Astrocyte (in vitro differentiated cells and primary cell): Measurements from ENCODE around the gene RGS11. TPM values are rescaled to one million over a fixed set of nuclear protein-coding genes. Genes with fewer than 3 reads are reported as not detected.

Experiments used
- DNase-seq: peaks from one replicate; pipeline ENCODE4 v3.0.0-alpha.2; 2010; ENCODE audit warnings: low read depth
- FAIRE-seq: peaks from 2 replicates; lab custom pipeline; 2011; peaks lifted over from hg19 to GRCh38; lab: Jason Lieb, UNC
- H2AFZ ChIP-seq: 2 replicates; pipeline ENCODE4 v1.6.0; 2012; ENCODE audit warnings: low read depth, low read length, inconsistent platforms
- H3K27ac ChIP-seq: 2 replicates; pipeline ENCODE4 v1.5.1; 2011; ENCODE audit warnings: low read depth, low read length, inconsistent platforms
- H3K27me3 ChIP-seq: 2 replicates; pipeline ENCODE4 v1.6.0; 2011; ENCODE audit warnings: low read length, inconsistent platforms; ENCODE audit not compliant: insufficient read depth
- H3K36me3 ChIP-seq: 2 replicates; pipeline ENCODE4 v1.5.1; 2011; ENCODE audit warnings: low read length, inconsistent platforms; ENCODE audit not compliant: insufficient read depth
- H3K4me1 ChIP-seq: 2 replicates; pipeline ENCODE4 v1.5.1; 2011; ENCODE audit warnings: low read length, inconsistent platforms; ENCODE audit not compliant: insufficient read depth
- H3K4me2 ChIP-seq: 2 replicates; pipeline ENCODE4 v1.6.0; 2012; ENCODE audit warnings: low read length, inconsistent platforms
- H3K4me3 ChIP-seq: 2 replicates; pipeline ENCODE4 v1.5.1; 2011; ENCODE audit warnings: low read depth, mild to moderate bottlenecking, low read length, inconsistent platforms; ENCODE audit not compliant: insufficient read depth
- H3K79me2 ChIP-seq: 2 replicates; pipeline ENCODE4 v1.6.0; 2012; ENCODE audit warnings: mild to moderate bottlenecking, low read length, inconsistent platforms; ENCODE audit not compliant: insufficient read depth
- H3K9ac ChIP-seq: 2 replicates; pipeline ENCODE4 v1.6.0; 2012; ENCODE audit warnings: mild to moderate bottlenecking, low read length, inconsistent platforms
- H3K9me3 ChIP-seq: 2 replicates; pipeline ENCODE4 v1.5.1; 2012; ENCODE audit warnings: low read depth, mild to moderate bottlenecking, low read length, inconsistent platforms; ENCODE audit not compliant: insufficient read depth
- H4K20me1 ChIP-seq: 2 replicates; pipeline ENCODE4 v1.6.0; 2012; ENCODE audit warnings: low read length, inconsistent platforms; ENCODE audit not compliant: insufficient read depth
- H3K27ac Mint-ChIP-seq: one replicate; pipeline ENCODE4 v1.8.0; 2021; ENCODE audit warnings: mild to moderate bottlenecking, mixed read lengths; ENCODE audit not compliant: unreplicated experiment
- H3K27me3 Mint-ChIP-seq: one replicate; pipeline ENCODE4 v1.8.0; 2021; ENCODE audit warnings: low read depth, mixed read lengths; ENCODE audit not compliant: unreplicated experiment
- H3K36me3 Mint-ChIP-seq: one replicate; pipeline ENCODE4 v1.8.0; 2021; ENCODE audit warnings: low read depth, mixed read lengths; ENCODE audit not compliant: unreplicated experiment
- H3K4me1 Mint-ChIP-seq: one replicate; pipeline ENCODE4 v1.8.0; 2021; ENCODE audit warnings: low read depth, mixed read lengths; ENCODE audit not compliant: unreplicated experiment
- H3K4me3 Mint-ChIP-seq: one replicate; pipeline ENCODE4 v1.8.0; 2021; ENCODE audit warnings: mild to moderate bottlenecking, moderate library complexity, mixed read lengths; ENCODE audit not compliant: unreplicated experiment
- H3K9me3 Mint-ChIP-seq: one replicate; pipeline ENCODE4 v1.8.0; 2021; ENCODE audit warnings: mild to moderate bottlenecking, mixed read lengths; ENCODE audit not compliant: unreplicated experiment
- EZH2 ChIP-seq: IDR thresholded peaks from 2 replicates; pipeline ENCODE4 v1.6.1; 2012; ENCODE audit warnings: mild to moderate bottlenecking, low read length, inconsistent platforms; ENCODE audit not compliant: insufficient read depth
- total RNA-seq: library from RNA; stranded (reverse); gene quantifications from 2 replicates; pipeline ENCODE4 v1.2.1, GENCODE V29; 2021
- TF ChIP-seq, protein P1 (sequence below): IDR thresholded peaks from 2 replicates; pipeline ENCODE4 v1.5.1; 2011; ENCODE audit warnings: low read depth, mild to moderate bottlenecking, inconsistent platforms, low read length, moderate library complexity; ENCODE audit not compliant: insufficient read depth

The RGS11 gene
- total RNA-seq, 1 donor from 2014 or later, result 2.7 TPM

DNA sequence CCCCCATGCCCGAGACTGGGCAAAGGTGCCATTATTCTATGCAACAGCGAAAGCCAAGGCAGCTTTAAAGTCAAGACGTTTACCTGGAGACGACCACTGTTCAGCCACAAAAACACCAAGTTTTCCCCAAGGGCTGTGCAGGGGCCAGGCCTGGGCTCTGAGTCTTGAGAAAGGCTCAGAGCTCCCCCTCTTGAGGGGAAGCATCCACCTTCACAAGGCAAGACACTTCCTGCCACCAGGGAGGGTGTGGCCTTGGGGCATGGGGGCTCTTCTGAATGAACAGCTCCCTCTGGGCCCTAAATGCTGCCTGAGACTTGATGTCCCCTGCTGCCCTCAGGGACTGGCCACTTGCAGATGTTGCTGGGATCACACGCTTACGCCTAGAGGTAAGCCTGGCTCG is 33.7 kb upstream of the RGS11 start:
- Histone ChIP-seq H4K20me1 (peaks cover 31% of the 10 kb centered on the region), H3K9ac (no peak overlapping the region), H3K9me3 (no peaks in the 10 kb centered on the region), H3K27ac (no peak overlapping the region), H3K79me2 (no peaks in the 10 kb centered on the region), H3K4me3 (no peak overlapping the region), H3K36me3 (no peaks in the 10 kb centered on the region), H3K4me1 (no peaks in the 10 kb centered on the region), H3K27me3 (no peaks in the 10 kb centered on the region), H3K4me2 (no peak overlapping the region), H2AFZ (no peak overlapping the region)
- Mint-ChIP-seq H3K4me3 (no peak overlapping the region), H3K9me3 (no peaks in the 10 kb centered on the region), H3K27me3 (no peaks in the 10 kb centered on the region), H3K36me3 (peaks cover 11% of the 10 kb centered on the region), H3K27ac (no peak overlapping the region), H3K4me1 (no peaks in the 10 kb centered on the region)
- DNase-seq (no peak), FAIRE-seq (no peak)
- TF ChIP-seq EZH2, result no peak
- TF ChIP-seq, protein P1, sequence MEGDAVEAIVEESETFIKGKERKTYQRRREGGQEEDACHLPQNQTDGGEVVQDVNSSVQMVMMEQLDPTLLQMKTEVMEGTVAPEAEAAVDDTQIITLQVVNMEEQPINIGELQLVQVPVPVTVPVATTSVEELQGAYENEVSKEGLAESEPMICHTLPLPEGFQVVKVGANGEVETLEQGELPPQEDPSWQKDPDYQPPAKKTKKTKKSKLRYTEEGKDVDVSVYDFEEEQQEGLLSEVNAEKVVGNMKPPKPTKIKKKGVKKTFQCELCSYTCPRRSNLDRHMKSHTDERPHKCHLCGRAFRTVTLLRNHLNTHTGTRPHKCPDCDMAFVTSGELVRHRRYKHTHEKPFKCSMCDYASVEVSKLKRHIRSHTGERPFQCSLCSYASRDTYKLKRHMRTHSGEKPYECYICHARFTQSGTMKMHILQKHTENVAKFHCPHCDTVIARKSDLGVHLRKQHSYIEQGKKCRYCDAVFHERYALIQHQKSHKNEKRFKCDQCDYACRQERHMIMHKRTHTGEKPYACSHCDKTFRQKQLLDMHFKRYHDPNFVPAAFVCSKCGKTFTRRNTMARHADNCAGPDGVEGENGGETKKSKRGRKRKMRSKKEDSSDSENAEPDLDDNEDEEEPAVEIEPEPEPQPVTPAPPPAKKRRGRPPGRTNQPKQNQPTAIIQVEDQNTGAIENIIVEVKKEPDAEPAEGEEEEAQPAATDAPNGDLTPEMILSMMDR, result no peak

DNA sequence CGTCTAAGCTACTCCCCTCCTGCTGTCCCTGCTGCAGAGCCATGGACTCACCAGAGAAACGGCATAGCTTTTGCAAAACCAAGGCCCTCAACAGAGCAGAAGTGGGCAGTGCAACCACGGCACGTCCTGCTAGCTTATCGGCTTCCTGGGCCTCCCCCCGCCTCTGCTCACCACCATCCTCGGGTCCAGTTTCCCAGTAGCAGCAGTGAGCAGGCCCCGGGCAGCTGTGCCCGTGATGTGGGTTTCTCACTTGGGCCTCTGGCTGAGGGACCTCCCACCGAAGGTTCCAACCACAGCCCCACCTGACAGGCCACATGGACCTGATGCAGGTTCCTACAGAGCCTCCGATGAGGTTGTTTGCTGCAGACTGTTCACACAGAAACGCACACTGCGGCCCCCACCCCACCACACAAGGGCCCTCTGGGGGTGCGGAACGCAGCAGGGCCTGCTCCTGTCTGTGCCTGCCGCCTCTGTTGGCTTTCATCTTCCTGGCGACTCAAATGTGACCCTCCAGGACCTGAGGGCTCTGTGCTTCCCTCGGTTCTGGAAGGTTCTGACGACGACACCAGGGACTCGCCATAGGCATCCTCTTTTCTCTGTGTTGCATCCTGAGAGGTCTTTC is 32.1 kb upstream of the RGS11 start:
- no peak overlapping the region for H3K27ac Mint-ChIP-seq
- H3K9me3 ChIP-seq, result no peaks in the 10 kb centered on the region
- H3K9ac ChIP-seq, result no peak overlapping the region
- peaks cover 3% of the 10 kb centered on the region for H3K36me3 ChIP-seq
- no peak overlapping the region for H2AFZ ChIP-seq
- H3K4me1 Mint-ChIP-seq, result no peaks in the 10 kb centered on the region
- H3K4me3 ChIP-seq, result no peak overlapping the region
- no peaks in the 10 kb centered on the region for H3K9me3 Mint-ChIP-seq
- no peak overlapping the region for H3K4me2 ChIP-seq
- no peaks in the 10 kb centered on the region for H3K27me3 ChIP-seq
- H3K4me3 Mint-ChIP-seq, result no peak overlapping the region
- peaks cover 16% of the 10 kb centered on the region for H4K20me1 ChIP-seq
- TF ChIP-seq, protein P1, result no peak
- no peak for TF ChIP-seq EZH2
- no peaks in the 10 kb centered on the region for H3K4me1 ChIP-seq
- no peak overlapping the region for H3K27ac ChIP-seq
- DNase-seq, result no peak
- no peaks in the 10 kb centered on the region for H3K79me2 ChIP-seq
- H3K27me3 Mint-ChIP-seq, result no peaks in the 10 kb centered on the region
- peaks cover 13% of the 10 kb centered on the region for H3K36me3 Mint-ChIP-seq
- no peak for FAIRE-seq

DNA sequence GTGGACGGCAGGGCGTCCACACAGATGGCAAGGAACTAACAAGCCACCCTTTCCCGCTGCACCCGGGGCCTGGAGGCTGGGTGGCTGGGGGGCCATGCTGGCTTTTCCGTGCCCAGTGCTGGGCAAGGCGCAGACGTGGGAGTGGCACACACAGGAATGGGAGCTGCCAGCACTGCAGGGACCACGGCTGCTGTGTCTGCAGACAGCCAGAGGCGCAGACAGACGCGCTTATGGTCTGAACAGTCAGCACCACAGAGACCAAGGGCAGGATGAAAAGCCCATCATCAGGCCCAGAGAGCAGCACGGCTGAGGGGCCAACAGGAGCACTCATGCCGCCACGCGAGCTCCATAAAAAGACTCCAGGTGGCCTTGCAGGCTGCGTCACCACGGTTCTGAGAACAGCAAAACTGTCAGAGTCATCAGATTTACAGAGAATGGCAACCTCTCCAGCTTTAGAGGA is 31.2 kb upstream of the RGS11 start:
- peaks cover 13% of the 10 kb centered on the region for H3K36me3 Mint-ChIP-seq
- H3K36me3 ChIP-seq, result peaks cover 3% of the 10 kb centered on the region
- no peak overlapping the region for H3K4me3 Mint-ChIP-seq
- no peaks in the 10 kb centered on the region for H3K79me2 ChIP-seq
- H3K4me1 Mint-ChIP-seq, result no peaks in the 10 kb centered on the region
- DNase-seq (no peak), FAIRE-seq (no peak)
- H3K4me3 ChIP-seq, result no peak overlapping the region
- H3K9me3 Mint-ChIP-seq, result no peaks in the 10 kb centered on the region
- no peak overlapping the region for H3K27ac ChIP-seq
- TF ChIP-seq, protein P1, result no peak
- no peak for TF ChIP-seq EZH2
- no peak overlapping the region for H3K9ac ChIP-seq
- H3K27me3 ChIP-seq, result no peaks in the 10 kb centered on the region
- H3K9me3 ChIP-seq, result no peaks in the 10 kb centered on the region
- no peak overlapping the region for H2AFZ ChIP-seq
- H3K27ac Mint-ChIP-seq, result no peak overlapping the region
- H3K27me3 Mint-ChIP-seq, result no peaks in the 10 kb centered on the region
- no peaks in the 10 kb centered on the region for H3K4me1 ChIP-seq
- H3K4me2 ChIP-seq, result no peak overlapping the region
- H4K20me1 ChIP-seq, result peaks cover 11% of the 10 kb centered on the region
